ENCODE data around the gene CAMSAP2.

DNA sequence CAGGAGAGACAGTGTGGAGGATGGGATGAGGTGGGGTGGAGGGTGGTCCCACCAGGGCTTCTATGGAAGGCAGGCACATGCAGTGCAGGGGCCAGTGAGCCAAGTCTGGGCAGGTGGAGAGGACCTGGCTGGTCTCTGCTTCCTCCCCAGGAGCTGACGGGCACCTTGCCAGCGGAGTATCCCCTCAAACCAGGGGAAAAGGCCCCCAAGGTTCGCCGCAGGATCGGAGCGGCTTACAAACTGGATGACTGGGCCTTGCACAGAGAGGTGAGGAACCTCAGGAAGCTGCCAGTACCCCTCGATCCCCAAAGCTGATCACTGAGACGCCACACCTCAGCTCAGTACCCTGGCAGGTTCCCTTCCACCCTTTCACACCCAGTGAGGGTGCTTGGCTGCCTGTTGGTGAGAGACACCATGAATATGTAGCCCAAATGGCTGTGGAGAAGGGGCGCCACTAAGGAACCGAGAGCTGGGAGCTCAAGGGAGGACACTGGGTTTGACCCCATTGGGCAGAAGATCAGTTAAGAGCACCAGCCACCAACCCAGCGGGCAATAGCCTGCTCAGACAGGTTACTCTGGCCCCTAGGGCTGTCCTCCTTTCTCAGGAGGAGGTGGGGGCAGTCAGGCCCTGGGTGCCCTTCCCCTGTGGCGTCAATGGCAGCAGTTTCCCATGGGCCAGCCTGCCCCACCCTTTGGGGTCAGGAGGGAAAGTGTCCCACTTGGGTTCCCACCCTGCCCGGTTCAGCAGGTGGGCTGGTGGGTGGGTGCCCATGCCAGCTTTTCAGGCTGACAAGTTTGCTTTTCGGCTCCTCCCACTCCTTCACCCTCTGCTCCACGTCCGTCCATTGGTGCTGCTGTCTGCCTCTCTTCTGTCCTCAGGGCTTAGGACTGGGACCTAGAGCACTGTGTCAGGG, 161.5 kb downstream of the CAMSAP2 start:
- TF ChIP-seq, protein P1, sequence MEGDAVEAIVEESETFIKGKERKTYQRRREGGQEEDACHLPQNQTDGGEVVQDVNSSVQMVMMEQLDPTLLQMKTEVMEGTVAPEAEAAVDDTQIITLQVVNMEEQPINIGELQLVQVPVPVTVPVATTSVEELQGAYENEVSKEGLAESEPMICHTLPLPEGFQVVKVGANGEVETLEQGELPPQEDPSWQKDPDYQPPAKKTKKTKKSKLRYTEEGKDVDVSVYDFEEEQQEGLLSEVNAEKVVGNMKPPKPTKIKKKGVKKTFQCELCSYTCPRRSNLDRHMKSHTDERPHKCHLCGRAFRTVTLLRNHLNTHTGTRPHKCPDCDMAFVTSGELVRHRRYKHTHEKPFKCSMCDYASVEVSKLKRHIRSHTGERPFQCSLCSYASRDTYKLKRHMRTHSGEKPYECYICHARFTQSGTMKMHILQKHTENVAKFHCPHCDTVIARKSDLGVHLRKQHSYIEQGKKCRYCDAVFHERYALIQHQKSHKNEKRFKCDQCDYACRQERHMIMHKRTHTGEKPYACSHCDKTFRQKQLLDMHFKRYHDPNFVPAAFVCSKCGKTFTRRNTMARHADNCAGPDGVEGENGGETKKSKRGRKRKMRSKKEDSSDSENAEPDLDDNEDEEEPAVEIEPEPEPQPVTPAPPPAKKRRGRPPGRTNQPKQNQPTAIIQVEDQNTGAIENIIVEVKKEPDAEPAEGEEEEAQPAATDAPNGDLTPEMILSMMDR (IDR thresholded peaks at IDR 0.05; ENCODE audit: control extremely low read depth in 1 of 3, insufficient read depth in 1 of 3, low read depth in 1 of 3, low read length in 3 of 3) = no peak
- TF ChIP-seq EZH2 (IDR thresholded peaks at IDR 0.05; ENCODE audit: low read depth, low read length, severe bottlenecking) = no peak
- no peak for TF ChIP-seq JUND (IDR thresholded peaks at IDR 0.05; ENCODE audit: low read length)
- TF ChIP-seq HDAC2 (IDR thresholded peaks at IDR 0.05; ENCODE audit: borderline replicate concordance in 1 of 2, low read depth in 2 of 2, low read length in 2 of 2) = no peak
- TF ChIP-seq RFX5 (IDR thresholded peaks at IDR 0.05; ENCODE audit: borderline replicate concordance, low read depth, low read length) = no peak
- TF ChIP-seq GABPA (IDR thresholded peaks at IDR 0.05; ENCODE audit: borderline replicate concordance, insufficient read depth, low read length) = no peak
